Measurements from ENCODE around the gene KSR1. TPM values are rescaled to one million over a fixed set of nuclear protein-coding genes. Genes with fewer than 3 reads are reported as not detected.
A peak's percentile ranks its signal among the peaks of the same experiment; 100 is the strongest.

Gene KSR1
- polyA plus RNA-seq, 4 donors = 8.6 to 73.8 (median 12.9) TPM

DNA sequence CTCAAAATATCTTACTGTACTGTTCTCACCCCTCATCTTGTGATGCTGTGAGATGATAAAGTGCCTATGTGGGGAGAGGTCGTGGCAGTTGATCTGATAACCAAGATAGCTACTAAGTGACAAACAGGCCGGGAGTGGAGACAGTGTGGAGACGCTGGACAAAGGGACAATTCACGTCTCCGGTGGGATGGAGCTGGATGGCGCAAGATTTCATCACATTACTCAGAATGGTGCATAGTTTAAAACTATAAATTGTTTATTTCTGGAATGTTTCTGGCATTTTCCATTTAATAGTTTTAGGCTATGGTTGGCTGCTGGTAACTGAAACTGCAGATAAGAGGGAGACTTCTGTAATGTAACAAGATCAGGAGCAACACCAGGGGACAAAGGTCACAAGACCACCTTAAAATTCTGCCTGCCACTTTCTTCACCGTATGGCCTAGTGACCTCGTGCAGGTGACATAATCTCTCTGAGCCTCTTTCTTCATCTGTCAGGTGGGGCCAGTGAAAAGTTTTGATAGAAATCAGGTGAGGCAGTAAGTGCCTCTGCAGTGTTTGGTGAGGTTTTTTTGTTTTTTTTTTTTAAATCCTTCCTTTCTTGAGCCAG, 120.3 kb downstream of the KSR1 start:
- no peaks in the 10 kb centered on the region for H3K9me3 ChIP-seq (ENCODE audit: control insufficient read depth in 2 of 2, insufficient read depth in 1 of 2, low read depth in 1 of 2, low read length in 1 of 2)
- H3K27ac ChIP-seq (ENCODE audit: low read depth in 1 of 3, low read length in 2 of 3) = peak overlapping the region in 2 of 3 donors; percentile 32 to 84
- 57 to 60% (median 57%) methylated on average over 8 of the region's 8 CpGs for WGBS, 3 donors
- H3K4me1 ChIP-seq (ENCODE audit: control insufficient read depth in 3 of 3, insufficient read depth in 2 of 3, low read depth in 1 of 3, low read length in 2 of 3) = peaks cover 0 to 45% (median 2%) of the 10 kb centered on the region in 3 donors
- H3K4me3 ChIP-seq (ENCODE audit: low read depth in 1 of 3, low read length in 3 of 3) = no peak overlapping the region
- FAIRE-seq (no peak), DNase-seq (peak in 1 of 2 donors; percentile 65)
- peaks cover 0 to 36% (median 0%) of the 10 kb centered on the region in 3 donors for H3K36me3 ChIP-seq (ENCODE audit: control insufficient read depth in 3 of 3, insufficient read depth in 2 of 3, low read depth in 1 of 3, low read length in 3 of 3)
- no peaks in the 10 kb centered on the region for H3K27me3 ChIP-seq (ENCODE audit: control insufficient read depth in 3 of 3, insufficient read depth in 3 of 3, low read length in 3 of 3)

DNA sequence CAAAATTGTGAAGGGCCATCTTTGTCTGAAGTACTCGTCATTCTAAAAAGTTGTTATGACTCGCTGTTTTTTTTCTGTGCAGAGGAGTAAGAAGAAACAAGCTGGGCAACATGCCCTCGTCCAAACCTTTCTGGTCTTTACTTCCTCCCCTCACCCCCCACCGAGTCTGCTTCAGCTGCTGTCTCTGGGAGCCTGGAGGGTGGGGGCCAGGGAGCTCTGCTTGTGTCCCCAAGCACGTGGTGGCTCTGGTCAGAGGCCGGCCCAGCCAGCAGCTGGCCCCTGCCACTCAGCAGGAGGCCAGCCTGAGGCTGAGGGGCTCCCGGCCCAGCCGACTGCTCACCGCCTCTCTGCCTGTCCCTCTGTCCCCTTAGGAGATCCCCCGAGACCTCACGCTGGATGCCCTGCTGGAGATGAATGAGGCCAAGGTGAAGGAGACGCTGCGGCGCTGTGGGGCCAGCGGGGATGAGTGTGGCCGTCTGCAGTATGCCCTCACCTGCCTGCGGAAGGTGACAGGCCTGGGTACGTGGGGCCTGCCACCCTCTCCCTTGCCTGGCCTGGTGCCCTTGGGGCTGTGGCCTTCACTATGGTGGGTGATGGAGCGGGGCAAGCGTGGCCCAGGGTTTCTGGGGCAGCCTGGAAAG, 121.0 kb downstream of the KSR1 start:
- peak overlapping the region in 2 of 3 donors; percentile 68 to 84 for H3K27ac ChIP-seq (ENCODE audit: low read depth in 1 of 3, low read length in 2 of 3)
- H3K4me3 ChIP-seq (ENCODE audit: low read depth in 1 of 3, low read length in 3 of 3) = no peak overlapping the region
- no peaks in the 10 kb centered on the region for H3K27me3 ChIP-seq (ENCODE audit: control insufficient read depth in 3 of 3, insufficient read depth in 3 of 3, low read length in 3 of 3)
- peak in 1 of 2 donors; percentile 48 for DNase-seq
- 76 to 82% (median 80%) methylated on average over 20 of the region's 20 CpGs for WGBS, 3 donors
- H3K4me1 ChIP-seq (ENCODE audit: control insufficient read depth in 3 of 3, insufficient read depth in 2 of 3, low read depth in 1 of 3, low read length in 2 of 3) = peaks cover 0 to 45% (median 2%) of the 10 kb centered on the region in 3 donors
- no peaks in the 10 kb centered on the region for H3K9me3 ChIP-seq (ENCODE audit: control insufficient read depth in 2 of 2, insufficient read depth in 1 of 2, low read depth in 1 of 2, low read length in 1 of 2)
- H3K36me3 ChIP-seq (ENCODE audit: control insufficient read depth in 3 of 3, insufficient read depth in 2 of 3, low read depth in 1 of 3, low read length in 3 of 3) = peaks cover 0 to 31% (median 0%) of the 10 kb centered on the region in 3 donors
- no peak for FAIRE-seq

DNA sequence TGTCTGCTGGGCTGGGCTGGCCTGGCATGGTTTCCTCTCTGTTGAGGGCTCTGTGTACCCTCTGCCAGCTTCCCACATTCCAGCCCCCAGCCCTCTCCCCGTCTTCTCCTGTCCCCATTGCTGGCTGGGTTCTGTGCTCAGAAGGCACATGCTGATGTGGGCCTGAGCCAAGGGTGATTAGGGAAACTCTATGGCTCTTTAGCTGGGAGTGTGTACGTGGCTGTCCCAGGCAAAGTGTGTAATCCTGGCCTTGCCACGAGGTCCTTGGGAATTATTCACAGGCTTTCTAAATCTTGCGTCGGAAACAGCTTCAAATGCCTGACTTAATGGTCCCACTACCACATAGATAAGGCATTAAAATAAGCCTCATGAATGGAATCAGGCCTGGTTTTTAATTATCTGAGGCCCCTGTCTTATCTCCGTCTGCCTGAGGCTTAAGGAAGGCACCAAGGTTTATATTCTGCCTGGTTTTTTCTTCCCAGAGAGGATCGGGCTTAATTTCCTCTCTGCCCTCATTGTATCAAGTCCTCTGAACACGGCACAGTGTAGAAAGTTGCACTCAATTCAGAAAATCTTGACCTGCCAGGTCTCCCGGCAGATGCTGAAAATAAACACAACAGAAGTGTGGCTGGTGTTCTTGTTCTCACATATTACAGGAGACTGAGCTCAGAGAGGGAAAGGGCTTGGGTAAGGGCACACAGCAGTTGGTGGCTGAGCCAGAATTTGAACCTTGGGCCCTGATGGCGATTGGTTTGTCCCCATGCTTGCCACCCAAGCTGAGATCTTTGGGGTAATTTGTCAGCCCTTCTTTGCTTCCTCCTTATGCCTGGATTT, 121.9 kb downstream of the KSR1 start:
- Histone ChIP-seq H3K4me3 (ENCODE audit: low read depth in 1 of 3, low read length in 3 of 3) (no peak overlapping the region), H3K9me3 (ENCODE audit: control insufficient read depth in 2 of 2, insufficient read depth in 1 of 2, low read depth in 1 of 2, low read length in 1 of 2) (no peaks in the 10 kb centered on the region), H3K4me1 (ENCODE audit: control insufficient read depth in 3 of 3, insufficient read depth in 2 of 3, low read depth in 1 of 3, low read length in 2 of 3) (peaks cover 0 to 45% (median 2%) of the 10 kb centered on the region in 3 donors), H3K36me3 (ENCODE audit: control insufficient read depth in 3 of 3, insufficient read depth in 2 of 3, low read depth in 1 of 3, low read length in 3 of 3) (peaks cover 0 to 31% (median 0%) of the 10 kb centered on the region in 3 donors), H3K27me3 (ENCODE audit: control insufficient read depth in 3 of 3, insufficient read depth in 3 of 3, low read length in 3 of 3) (no peaks in the 10 kb centered on the region), H3K27ac (ENCODE audit: low read depth in 1 of 3, low read length in 2 of 3) (peak overlapping the region in 2 of 3 donors; percentile 68 to 84)
- no peak for FAIRE-seq
- WGBS, 3 donors = 59 to 72% (median 64%) methylated on average over 10 of the region's 10 CpGs
- peak in 1 of 2 donors; percentile 80 for DNase-seq

DNA sequence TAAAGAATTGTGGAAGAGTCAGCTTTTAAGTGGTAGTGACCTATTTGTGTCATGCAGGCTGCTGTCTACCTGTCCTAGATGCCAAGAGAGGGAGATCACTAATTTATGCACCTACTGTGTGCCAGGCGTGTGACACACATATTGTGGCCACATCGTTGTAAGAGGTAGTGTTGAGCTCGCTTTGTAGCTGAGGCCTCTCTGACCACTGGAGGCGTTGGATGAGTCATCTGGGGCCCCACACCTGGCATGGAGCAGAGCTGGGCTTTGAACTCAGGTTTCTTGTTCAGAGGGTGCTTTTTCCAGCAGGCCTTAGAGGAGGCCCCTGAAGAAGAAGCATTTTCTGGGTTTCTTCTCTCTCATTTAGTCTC, 122.5 kb downstream of the KSR1 start:
- no peak overlapping the region for H3K4me3 ChIP-seq (ENCODE audit: low read depth in 1 of 3, low read length in 3 of 3)
- H3K4me1 ChIP-seq (ENCODE audit: control insufficient read depth in 3 of 3, insufficient read depth in 2 of 3, low read depth in 1 of 3, low read length in 2 of 3) = peaks cover 0 to 45% (median 2%) of the 10 kb centered on the region in 3 donors
- peaks cover 0 to 35% (median 0%) of the 10 kb centered on the region in 3 donors for H3K36me3 ChIP-seq (ENCODE audit: control insufficient read depth in 3 of 3, insufficient read depth in 2 of 3, low read depth in 1 of 3, low read length in 3 of 3)
- DNase-seq = peak in 1 of 2 donors; percentile 77
- H3K9me3 ChIP-seq (ENCODE audit: control insufficient read depth in 2 of 2, insufficient read depth in 1 of 2, low read depth in 1 of 2, low read length in 1 of 2) = no peaks in the 10 kb centered on the region
- H3K27me3 ChIP-seq (ENCODE audit: control insufficient read depth in 3 of 3, insufficient read depth in 3 of 3, low read length in 3 of 3) = no peaks in the 10 kb centered on the region
- H3K27ac ChIP-seq (ENCODE audit: low read depth in 1 of 3, low read length in 2 of 3) = peak overlapping the region in 2 of 3 donors; percentile 68 to 84
- 35 to 58% (median 37%) methylated on average over 4 of the region's 4 CpGs for WGBS, 3 donors
- no peak for FAIRE-seq

DNA sequence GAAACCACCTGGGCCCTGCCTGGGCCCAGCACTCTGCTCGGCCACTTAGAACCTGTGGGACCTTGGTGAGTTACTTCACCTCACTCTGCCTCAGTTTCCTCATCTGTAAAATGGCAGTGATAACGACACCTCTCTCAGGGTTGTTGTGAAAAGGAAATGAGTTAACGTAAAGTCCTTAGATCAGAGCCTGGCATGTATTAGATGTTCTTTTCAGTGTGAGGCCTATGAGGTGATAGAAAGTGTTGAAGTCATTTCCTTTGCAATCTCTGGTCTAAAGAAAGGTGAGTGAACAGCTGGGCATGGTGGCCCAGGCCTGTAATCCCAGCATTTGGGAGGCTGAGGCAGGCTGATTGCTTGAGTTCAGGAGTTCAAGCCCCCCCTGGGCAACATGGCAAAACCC, 123.1 kb downstream of the KSR1 start:
- 84 to 91% (median 89%) methylated on average over 3 of the region's 3 CpGs for WGBS, 3 donors
- FAIRE-seq = no peak
- H3K27ac ChIP-seq (ENCODE audit: low read depth in 1 of 3, low read length in 2 of 3) = peak overlapping the region in 1 of 3 donors; percentile 84

DNA sequence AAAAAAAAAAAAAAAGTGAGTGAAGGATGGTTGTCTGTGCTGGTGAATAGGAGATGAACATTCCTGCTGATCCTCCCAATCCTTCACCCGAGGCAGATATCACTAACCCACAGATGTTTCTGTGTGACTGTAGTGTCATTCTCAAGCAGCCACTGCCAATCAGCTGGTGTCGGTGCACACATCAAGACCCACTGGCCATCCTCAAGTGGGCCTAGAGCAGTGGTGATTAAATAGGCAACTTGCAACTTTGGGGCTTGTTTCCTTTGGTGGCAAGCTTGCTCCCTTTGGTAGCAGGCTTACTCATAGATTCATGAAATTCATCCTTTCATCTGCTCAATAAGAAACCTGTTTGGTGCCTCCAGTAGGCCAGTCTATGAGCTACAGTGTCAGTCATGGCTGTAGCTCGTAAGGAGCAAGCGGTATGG, 123.7 kb downstream of the KSR1 start:
- Histone ChIP-seq H3K9me3 (ENCODE audit: control insufficient read depth in 2 of 2, insufficient read depth in 1 of 2, low read depth in 1 of 2, low read length in 1 of 2) (no peaks in the 10 kb centered on the region), H3K4me3 (ENCODE audit: low read depth in 1 of 3, low read length in 3 of 3) (no peak overlapping the region), H3K27me3 (ENCODE audit: control insufficient read depth in 3 of 3, insufficient read depth in 3 of 3, low read length in 3 of 3) (no peaks in the 10 kb centered on the region), H3K36me3 (ENCODE audit: control insufficient read depth in 3 of 3, insufficient read depth in 2 of 3, low read depth in 1 of 3, low read length in 3 of 3) (peaks cover 0 to 45% (median 0%) of the 10 kb centered on the region in 3 donors), H3K4me1 (ENCODE audit: control insufficient read depth in 3 of 3, insufficient read depth in 2 of 3, low read depth in 1 of 3, low read length in 2 of 3) (peaks cover 0 to 48% (median 2%) of the 10 kb centered on the region in 3 donors), H3K27ac (ENCODE audit: low read depth in 1 of 3, low read length in 2 of 3) (peak overlapping the region in 1 of 3 donors; percentile 84)
- WGBS, 3 donors = 78 to 91% (median 80%) methylated on average over 4 of the region's 4 CpGs
- FAIRE-seq (no peak), DNase-seq (no peak)

More for the DNA sequence above, 123.1 kb downstream of the KSR1 start:
- H3K27me3 ChIP-seq (ENCODE audit: control insufficient read depth in 3 of 3, insufficient read depth in 3 of 3, low read length in 3 of 3) = no peaks in the 10 kb centered on the region
- H3K4me1 ChIP-seq (ENCODE audit: control insufficient read depth in 3 of 3, insufficient read depth in 2 of 3, low read depth in 1 of 3, low read length in 2 of 3) = peaks cover 0 to 45% (median 2%) of the 10 kb centered on the region in 3 donors
- DNase-seq = no peak
- no peaks in the 10 kb centered on the region for H3K9me3 ChIP-seq (ENCODE audit: control insufficient read depth in 2 of 2, insufficient read depth in 1 of 2, low read depth in 1 of 2, low read length in 1 of 2)
- peaks cover 0 to 39% (median 0%) of the 10 kb centered on the region in 3 donors for H3K36me3 ChIP-seq (ENCODE audit: control insufficient read depth in 3 of 3, insufficient read depth in 2 of 3, low read depth in 1 of 3, low read length in 3 of 3)
- H3K4me3 ChIP-seq (ENCODE audit: low read depth in 1 of 3, low read length in 3 of 3) = no peak overlapping the region

DNA sequence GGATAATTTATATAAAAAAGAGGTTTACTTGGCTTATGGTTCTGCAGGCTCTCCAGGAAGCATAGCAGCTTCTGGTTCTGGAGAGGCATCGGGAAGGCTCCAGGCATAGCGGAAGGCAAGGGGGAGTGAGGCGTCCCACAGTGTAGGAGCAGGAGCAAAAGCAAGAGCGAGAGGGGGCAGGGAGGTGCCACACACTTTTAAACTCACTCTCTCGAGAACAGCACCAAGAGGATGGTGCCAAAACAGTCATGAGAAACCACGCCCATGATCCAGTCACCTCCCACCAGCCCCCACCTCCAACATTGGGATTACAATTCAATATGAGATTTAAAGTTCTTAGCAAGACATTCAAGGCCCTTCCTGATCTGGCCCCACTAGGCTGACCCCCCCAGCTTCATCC, 124.8 kb downstream of the KSR1 start:
- 89 to 93% (median 93%) methylated on average over 6 of the region's 6 CpGs for WGBS, 3 donors
- FAIRE-seq (no peak), DNase-seq (no peak)
- Histone ChIP-seq H3K4me3 (ENCODE audit: low read depth in 1 of 3, low read length in 3 of 3) (no peak overlapping the region), H3K27me3 (ENCODE audit: control insufficient read depth in 3 of 3, insufficient read depth in 3 of 3, low read length in 3 of 3) (no peaks in the 10 kb centered on the region), H3K27ac (ENCODE audit: low read depth in 1 of 3, low read length in 2 of 3) (no peak overlapping the region), H3K9me3 (ENCODE audit: control insufficient read depth in 2 of 2, insufficient read depth in 1 of 2, low read depth in 1 of 2, low read length in 1 of 2) (no peaks in the 10 kb centered on the region), H3K36me3 (ENCODE audit: control insufficient read depth in 3 of 3, insufficient read depth in 2 of 3, low read depth in 1 of 3, low read length in 3 of 3) (peaks cover 0 to 56% (median 0%) of the 10 kb centered on the region in 3 donors), H3K4me1 (ENCODE audit: control insufficient read depth in 3 of 3, insufficient read depth in 2 of 3, low read depth in 1 of 3, low read length in 2 of 3) (peaks cover 0 to 55% (median 2%) of the 10 kb centered on the region in 3 donors)

DNA sequence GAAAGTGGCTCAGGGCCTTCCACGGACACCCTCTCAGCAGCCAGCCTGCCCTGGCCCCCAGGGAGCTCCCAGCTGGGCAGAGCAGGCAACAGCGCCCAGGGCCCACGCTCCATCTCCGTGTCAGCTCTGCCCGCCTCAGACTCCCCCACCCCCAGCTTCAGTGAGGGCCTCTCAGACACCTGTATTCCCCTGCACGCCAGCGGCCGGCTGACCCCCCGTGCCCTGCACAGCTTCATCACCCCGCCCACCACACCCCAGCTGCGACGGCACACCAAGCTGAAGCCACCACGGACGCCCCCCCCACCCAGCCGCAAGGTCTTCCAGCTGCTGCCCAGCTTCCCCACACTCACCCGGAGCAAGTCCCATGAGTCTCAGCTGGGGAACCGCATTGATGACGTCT, 126.4 kb downstream of the KSR1 start:
- FAIRE-seq (no peak), DNase-seq (no peak)
- 92% methylated on average over 18 of the region's 18 CpGs for WGBS, 3 donors
- no peak overlapping the region for H3K27ac ChIP-seq (ENCODE audit: low read depth in 1 of 3, low read length in 2 of 3)
- no peak overlapping the region for H3K4me3 ChIP-seq (ENCODE audit: low read depth in 1 of 3, low read length in 3 of 3)
- no peaks in the 10 kb centered on the region for H3K27me3 ChIP-seq (ENCODE audit: control insufficient read depth in 3 of 3, insufficient read depth in 3 of 3, low read length in 3 of 3)
- H3K9me3 ChIP-seq (ENCODE audit: control insufficient read depth in 2 of 2, insufficient read depth in 1 of 2, low read depth in 1 of 2, low read length in 1 of 2) = no peaks in the 10 kb centered on the region
- H3K4me1 ChIP-seq (ENCODE audit: control insufficient read depth in 3 of 3, insufficient read depth in 2 of 3, low read depth in 1 of 3, low read length in 2 of 3) = peaks cover 0 to 45% (median 2%) of the 10 kb centered on the region in 3 donors
- peaks cover 0 to 66% (median 0%) of the 10 kb centered on the region in 3 donors for H3K36me3 ChIP-seq (ENCODE audit: control insufficient read depth in 3 of 3, insufficient read depth in 2 of 3, low read depth in 1 of 3, low read length in 3 of 3)
